GM12875 (cell line): ENCODE data around the gene KCNG1.

Experiments
- H3K4me3 ChIP-seq: one replicate; pipeline ENCODE4 v1.5.1; 2011; ENCODE audit warnings: low read depth, low read length, control low read depth
- TF ChIP-seq, protein P1 (sequence below): IDR thresholded peaks from 2 replicates; pipeline ENCODE4 v1.5.1; 2011; ENCODE audit warnings: low read depth, mild to moderate bottlenecking, control low read depth, inconsistent platforms, low read length, moderate library complexity, borderline replicate concordance; ENCODE audit not compliant: insufficient read depth

KCNG1 gene

GRCh38 chr20:50977066-50978021 is 45.6 kb downstream of the KCNG1 start:
- no peak overlapping the region for H3K4me3 ChIP-seq
- TF ChIP-seq, protein P1, sequence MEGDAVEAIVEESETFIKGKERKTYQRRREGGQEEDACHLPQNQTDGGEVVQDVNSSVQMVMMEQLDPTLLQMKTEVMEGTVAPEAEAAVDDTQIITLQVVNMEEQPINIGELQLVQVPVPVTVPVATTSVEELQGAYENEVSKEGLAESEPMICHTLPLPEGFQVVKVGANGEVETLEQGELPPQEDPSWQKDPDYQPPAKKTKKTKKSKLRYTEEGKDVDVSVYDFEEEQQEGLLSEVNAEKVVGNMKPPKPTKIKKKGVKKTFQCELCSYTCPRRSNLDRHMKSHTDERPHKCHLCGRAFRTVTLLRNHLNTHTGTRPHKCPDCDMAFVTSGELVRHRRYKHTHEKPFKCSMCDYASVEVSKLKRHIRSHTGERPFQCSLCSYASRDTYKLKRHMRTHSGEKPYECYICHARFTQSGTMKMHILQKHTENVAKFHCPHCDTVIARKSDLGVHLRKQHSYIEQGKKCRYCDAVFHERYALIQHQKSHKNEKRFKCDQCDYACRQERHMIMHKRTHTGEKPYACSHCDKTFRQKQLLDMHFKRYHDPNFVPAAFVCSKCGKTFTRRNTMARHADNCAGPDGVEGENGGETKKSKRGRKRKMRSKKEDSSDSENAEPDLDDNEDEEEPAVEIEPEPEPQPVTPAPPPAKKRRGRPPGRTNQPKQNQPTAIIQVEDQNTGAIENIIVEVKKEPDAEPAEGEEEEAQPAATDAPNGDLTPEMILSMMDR, result no peak

- no peak overlapping the region for H3K4me3 ChIP-seq
- TF ChIP-seq, protein P1, result no peak
These were observed 47.1 kb downstream of the KCNG1 start for GRCh38 chr20:50975701-50976330.

- TF ChIP-seq, protein P1, result no peak
- no peak overlapping the region for H3K4me3 ChIP-seq
These were observed 53.0 kb downstream of the KCNG1 start for GRCh38 chr20:50969912-50970311.

DNA sequence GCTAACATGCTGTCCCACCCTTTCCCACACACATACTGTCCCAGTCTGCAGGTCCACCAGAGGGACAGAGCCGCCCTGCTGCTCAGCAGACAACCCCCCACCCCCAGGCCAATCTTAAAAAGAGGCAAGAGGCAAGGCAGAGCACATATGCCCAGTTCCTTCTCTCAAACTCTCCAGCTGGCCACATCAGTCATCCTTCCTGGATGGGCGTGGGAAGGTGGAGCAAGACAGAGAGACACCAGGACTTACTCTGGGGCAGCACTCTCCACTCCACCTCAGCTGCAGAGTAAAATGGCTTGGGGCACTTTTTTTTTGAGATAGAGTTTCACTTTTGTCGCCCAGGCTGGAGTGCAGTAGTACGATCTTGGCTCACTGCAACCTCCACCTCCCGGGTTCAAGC is 53.5 kb downstream of the KCNG1 start:
- TF ChIP-seq, protein P1, result no peak
- no peak overlapping the region for H3K4me3 ChIP-seq

- H3K4me3 ChIP-seq, result no peak overlapping the region
- TF ChIP-seq, protein P1, result no peak
These were observed 54.6 kb downstream of the KCNG1 start for GRCh38 chr20:50968289-50968688.

GRCh38 chr20:50967586-50967985 is 55.3 kb downstream of the KCNG1 start:
- TF ChIP-seq, protein P1, result no peak
- H3K4me3 ChIP-seq, result no peak overlapping the region
